ENCODE results near the gene ZC2HC1C.

The ZC2HC1C gene

DNA sequence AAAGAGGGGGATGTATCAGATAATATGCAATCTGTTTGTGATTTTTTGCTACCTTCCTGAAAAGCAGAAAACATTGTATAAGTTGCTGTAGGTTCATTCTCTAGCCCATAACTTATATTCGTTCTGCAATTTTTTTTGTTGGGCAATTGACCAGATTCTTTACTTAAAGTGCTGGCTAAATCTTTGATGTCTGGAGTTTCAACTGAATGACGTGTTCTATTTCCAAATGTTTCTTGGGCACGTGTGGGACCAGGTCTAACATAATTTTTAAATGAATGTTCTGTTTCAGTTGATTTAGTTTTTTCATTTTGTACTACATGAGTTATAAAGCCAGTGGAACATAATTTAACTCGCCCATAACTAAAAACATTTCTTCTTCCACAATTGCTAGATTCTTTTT, 21.9 kb upstream of the ZC2HC1C start:
- Mint-ChIP-seq H3K4me1 (peaks cover 18 to 32% of the 10 kb centered on the region in 2 donors), H3K36me3 (peaks cover 7 to 30% of the 10 kb centered on the region in 2 donors), H3K4me3 (no peak overlapping the region), H3K27me3 (no peaks in the 10 kb centered on the region), H3K9me3 (no peaks in the 10 kb centered on the region), H3K27ac (no peak overlapping the region)
- DNase-seq (no peak), ATAC-seq (replicated peaks) (no peak)

DNA sequence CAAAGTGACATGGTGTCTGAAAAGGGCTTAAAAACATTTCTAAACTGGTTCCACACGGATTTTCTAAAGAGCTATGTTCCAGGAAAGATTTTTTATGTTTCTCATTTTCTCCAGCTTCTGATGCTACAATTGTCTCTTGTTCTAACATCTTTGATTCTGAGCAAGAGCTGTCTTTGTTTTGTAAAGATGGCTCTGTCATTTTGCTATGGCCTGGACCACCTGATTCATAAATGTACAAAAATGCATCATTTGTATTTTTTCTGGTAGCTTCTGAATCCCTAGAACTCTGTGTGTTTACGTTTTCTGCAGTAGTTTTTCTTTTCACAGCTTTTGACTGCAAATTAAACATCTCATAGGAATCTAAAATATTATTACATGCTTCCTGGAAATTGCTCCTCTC, 21.3 kb upstream of the ZC2HC1C start:
- no peak overlapping the region for H3K27ac Mint-ChIP-seq

DNA sequence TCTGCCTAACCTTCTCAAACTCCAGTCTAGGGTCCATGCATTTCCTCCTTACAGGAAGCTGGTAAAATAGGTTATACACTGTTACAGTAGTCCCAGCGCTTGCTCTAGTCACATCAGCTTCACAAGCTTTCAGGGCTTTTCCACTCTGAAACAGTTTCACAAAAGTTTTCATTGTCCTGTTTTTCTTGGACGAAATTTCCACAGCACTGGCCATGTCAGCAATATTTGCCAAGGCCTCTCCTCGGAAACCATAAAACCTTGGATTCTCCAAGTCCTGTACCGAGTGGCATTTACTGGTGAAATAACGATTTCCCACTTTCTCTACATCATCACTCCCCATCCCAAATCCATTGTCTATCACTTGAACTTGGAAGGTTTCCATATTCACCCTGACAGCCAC, 20.3 kb upstream of the ZC2HC1C start:
- no peak overlapping the region for H3K4me3 Mint-ChIP-seq
- peaks cover 6 to 34% of the 10 kb centered on the region in 2 donors for H3K36me3 Mint-ChIP-seq
- peaks cover 18 to 32% of the 10 kb centered on the region in 2 donors for H3K4me1 Mint-ChIP-seq
- H3K27me3 Mint-ChIP-seq = no peaks in the 10 kb centered on the region
- H3K27ac Mint-ChIP-seq = no peak overlapping the region
- ATAC-seq (replicated peaks) (no peak), DNase-seq (no peak)
- no peaks in the 10 kb centered on the region for H3K9me3 Mint-ChIP-seq

More for the DNA sequence above, 21.3 kb upstream of the ZC2HC1C start:
- H3K4me3 Mint-ChIP-seq = no peak overlapping the region
- peaks cover 18 to 32% of the 10 kb centered on the region in 2 donors for H3K4me1 Mint-ChIP-seq
- no peaks in the 10 kb centered on the region for H3K9me3 Mint-ChIP-seq
- DNase-seq (no peak), ATAC-seq (replicated peaks) (no peak)
- H3K36me3 Mint-ChIP-seq = peaks cover 6 to 30% of the 10 kb centered on the region in 2 donors
- no peaks in the 10 kb centered on the region for H3K27me3 Mint-ChIP-seq

DNA sequence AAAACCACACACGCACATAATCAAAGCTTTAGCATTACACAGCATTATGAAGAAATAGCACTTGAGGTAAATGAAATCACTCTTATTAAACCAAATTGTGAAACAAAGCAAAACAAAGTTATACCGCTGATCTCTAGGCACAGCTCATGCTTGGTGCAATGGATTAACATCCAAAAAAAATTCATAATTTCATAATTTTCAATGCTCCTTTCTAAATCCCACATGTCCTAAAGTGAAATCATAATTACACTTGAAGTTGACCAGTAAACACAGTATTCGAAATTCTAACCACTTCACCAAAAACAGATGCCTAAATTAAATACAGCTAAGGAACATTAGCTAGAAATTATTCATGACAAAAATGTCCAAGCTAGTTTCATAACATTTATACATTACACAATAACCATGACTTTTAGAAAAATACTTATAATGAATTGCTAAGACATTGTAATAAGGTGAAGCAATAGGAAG, 19.7 kb upstream of the ZC2HC1C start:
- Mint-ChIP-seq H3K4me3 (peak overlapping the region; percentile 40 to 94), H3K27ac (peak overlapping the region; percentile 26), H3K4me1 (peaks cover 16 to 31% of the 10 kb centered on the region in 2 donors), H3K9me3 (no peaks in the 10 kb centered on the region), H3K27me3 (no peaks in the 10 kb centered on the region), H3K36me3 (peaks cover 9 to 39% of the 10 kb centered on the region in 2 donors)
- DNase-seq (no peak), ATAC-seq (replicated peaks) (no peak)

- no peaks in the 10 kb centered on the region for H3K9me3 Mint-ChIP-seq
- peak within 1 kb of the TSS; percentile 96 for H3K27ac Mint-ChIP-seq
- no peaks in the 10 kb centered on the region for H3K27me3 Mint-ChIP-seq
- DNase-seq (peak; percentile 61), ATAC-seq (replicated peaks) (peak; percentile 89 to 92)
- H3K36me3 Mint-ChIP-seq = peaks cover 11 to 41% of the 10 kb centered on the region in 2 donors
- H3K4me3 Mint-ChIP-seq = peak within 1 kb of the TSS; percentile 92 to 94
- H3K4me1 Mint-ChIP-seq = peaks cover 13 to 22% of the 10 kb centered on the region in 2 donors
Measured at GRCh38 chr14:75050852-75051555, 18.4 kb upstream of the ZC2HC1C start, which contains the start of gene MLH3. Gene MLH3 (minus strand): TSS chr14:75051467. CDS start chr14:75049655, 1,812 bp downstream.

- no peaks in the 10 kb centered on the region for H3K9me3 Mint-ChIP-seq
- peaks cover 11 to 21% of the 10 kb centered on the region in 2 donors for H3K4me1 Mint-ChIP-seq
- H3K36me3 Mint-ChIP-seq = peaks cover 12 to 39% of the 10 kb centered on the region in 2 donors
- H3K4me3 Mint-ChIP-seq = peak overlapping the region; percentile 92 to 94
- no peak for DNase-seq
- H3K27me3 Mint-ChIP-seq = no peaks in the 10 kb centered on the region
- peak overlapping the region; percentile 96 for H3K27ac Mint-ChIP-seq
- ATAC-seq (replicated peaks) = peak in 1 of 2 donors; percentile 46
Measured at GRCh38 chr14:75051556-75051899, 17.9 kb upstream of the ZC2HC1C start.

DNA sequence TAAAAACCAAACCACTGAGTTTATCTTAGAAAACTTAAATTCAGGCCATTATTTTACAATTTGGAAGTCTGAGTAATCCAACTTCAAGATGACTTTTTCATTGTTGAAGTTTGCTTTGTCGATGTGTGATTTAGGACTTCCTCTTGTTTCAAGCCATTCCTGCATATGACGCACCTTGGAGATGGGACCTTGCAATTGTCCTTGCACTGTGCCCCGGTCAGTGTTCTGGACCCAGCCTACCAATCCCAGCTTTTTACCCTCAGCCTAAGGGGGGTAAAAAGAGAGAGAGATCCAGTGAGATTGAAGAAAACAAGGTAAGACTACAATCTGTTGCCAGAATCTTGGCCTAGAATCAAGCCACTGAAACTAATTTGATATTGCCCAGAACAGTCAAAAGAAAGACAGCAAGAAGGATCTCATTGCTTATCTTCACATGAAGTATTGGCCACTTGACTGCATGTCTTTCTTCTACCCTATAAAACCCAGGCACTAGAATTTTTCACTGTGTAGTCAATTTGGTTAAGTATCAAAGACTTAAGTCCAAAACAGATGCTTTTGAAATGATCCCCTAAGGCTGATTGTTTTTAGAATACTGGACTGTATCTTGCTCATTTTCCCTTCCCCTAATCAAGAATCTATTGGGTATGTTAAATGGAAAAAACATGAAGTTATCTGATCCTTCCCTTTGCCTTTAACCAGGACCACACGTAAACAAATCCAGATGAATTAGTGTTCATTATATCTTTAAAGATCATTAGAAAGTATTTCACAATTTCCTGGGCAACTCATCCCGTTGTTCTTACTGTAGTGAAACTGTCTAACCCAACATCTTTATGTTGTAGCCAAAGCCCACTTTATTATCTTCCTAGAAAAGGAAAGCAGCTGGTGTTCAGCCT, 15.8 kb upstream of the ZC2HC1C start:
- Mint-ChIP-seq H3K4me3 (no peak overlapping the region), H3K4me1 (peaks cover 11 to 17% of the 10 kb centered on the region in 2 donors), H3K9me3 (no peaks in the 10 kb centered on the region), H3K27me3 (no peaks in the 10 kb centered on the region), H3K27ac (no peak overlapping the region), H3K36me3 (peaks cover 10 to 39% of the 10 kb centered on the region in 2 donors)
- no peak for DNase-seq
- no peak for ATAC-seq (replicated peaks)

DNA sequence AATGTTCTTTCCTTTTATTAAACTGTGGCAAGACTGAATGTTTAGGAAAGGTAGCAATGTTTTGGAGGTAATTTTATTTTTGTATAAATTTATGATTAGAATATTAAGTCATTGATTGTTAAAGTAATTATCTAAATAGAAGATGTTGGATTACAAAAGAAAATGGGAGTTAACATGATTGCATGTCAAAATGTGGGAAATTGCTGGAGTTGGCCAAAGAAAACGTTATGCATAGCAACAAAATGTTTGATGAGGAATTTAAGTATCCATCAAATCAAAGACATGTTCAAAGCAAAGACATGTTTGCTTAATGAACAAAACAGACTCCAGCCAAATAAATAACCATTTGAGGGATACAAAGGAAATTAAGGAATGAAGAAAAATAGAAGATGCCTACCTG, 15.0 kb upstream of the ZC2HC1C start:
- Mint-ChIP-seq H3K4me3 (no peak overlapping the region), H3K4me1 (peaks cover 8 to 17% of the 10 kb centered on the region in 2 donors), H3K27ac (no peak overlapping the region), H3K9me3 (no peaks in the 10 kb centered on the region), H3K36me3 (peaks cover 9 to 40% of the 10 kb centered on the region in 2 donors), H3K27me3 (no peaks in the 10 kb centered on the region)
- no peak for DNase-seq
- ATAC-seq (replicated peaks) = no peak

DNA sequence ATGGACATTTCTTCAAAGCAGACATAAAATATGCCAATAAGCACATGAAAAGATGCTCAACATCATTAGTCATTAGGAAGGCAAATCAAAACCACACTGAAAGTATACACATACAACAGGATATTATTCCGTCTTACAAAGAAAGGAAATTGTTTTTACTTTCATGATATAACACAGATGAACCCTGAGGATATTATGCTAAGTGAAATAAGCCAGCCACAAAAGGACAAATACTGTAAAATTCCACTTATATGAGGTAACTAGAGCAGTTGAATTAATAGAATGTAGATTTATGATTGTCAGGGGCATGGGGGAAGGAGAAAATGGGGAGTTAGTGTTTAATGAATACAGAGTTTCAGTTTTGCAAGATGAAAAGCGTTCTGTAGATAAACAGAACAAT, 9.8 kb upstream of the ZC2HC1C start:
- no peaks in the 10 kb centered on the region for H3K9me3 Mint-ChIP-seq
- peaks cover 19 to 36% of the 10 kb centered on the region in 2 donors for H3K36me3 Mint-ChIP-seq
- H3K27me3 Mint-ChIP-seq = no peaks in the 10 kb centered on the region
- no peak overlapping the region for H3K4me3 Mint-ChIP-seq
- DNase-seq (no peak), ATAC-seq (replicated peaks) (no peak)
- no peak overlapping the region for H3K27ac Mint-ChIP-seq
- peaks cover 5 to 14% of the 10 kb centered on the region in 2 donors for H3K4me1 Mint-ChIP-seq

- ATAC-seq (replicated peaks) (no peak), DNase-seq (no peak)
- Mint-ChIP-seq H3K9me3 (no peaks in the 10 kb centered on the region), H3K4me1 (peaks cover 5 to 14% of the 10 kb centered on the region in 2 donors), H3K27ac (no peak overlapping the region), H3K36me3 (peaks cover 18 to 32% of the 10 kb centered on the region in 2 donors), H3K4me3 (no peak overlapping the region), H3K27me3 (no peaks in the 10 kb centered on the region)
Measured at GRCh38 chr14:75060420-75060819, 9.0 kb upstream of the ZC2HC1C start.

DNA sequence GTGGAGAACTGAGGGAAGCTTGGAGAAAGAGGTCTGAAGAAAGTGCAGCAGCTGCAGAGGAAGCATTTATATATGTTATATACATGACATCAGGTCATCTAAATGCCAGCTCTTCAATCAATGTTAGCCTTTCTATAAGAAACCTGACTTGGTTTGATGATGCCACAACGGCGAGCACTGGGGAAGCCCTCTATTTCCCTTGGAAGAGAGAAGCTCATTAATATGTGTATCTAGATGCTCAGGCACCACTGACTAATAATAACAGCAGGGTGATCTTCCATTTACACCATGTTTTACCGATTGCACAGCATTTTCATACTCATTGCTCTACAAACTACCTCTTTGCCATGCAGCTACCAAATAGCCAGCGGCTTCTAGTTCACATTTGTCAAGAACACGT, 6.4 kb upstream of the ZC2HC1C start:
- Mint-ChIP-seq H3K9me3 (no peaks in the 10 kb centered on the region), H3K36me3 (peaks cover 15 to 22% of the 10 kb centered on the region in 2 donors), H3K27me3 (no peaks in the 10 kb centered on the region), H3K27ac (peak overlapping the region; percentile 98), H3K4me3 (peak overlapping the region; percentile 95 to 100), H3K4me1 (peaks cover 5 to 14% of the 10 kb centered on the region in 2 donors)
- ATAC-seq (replicated peaks) = peak in 1 of 2 donors; percentile 4
- no peak for DNase-seq

GRCh38 chr14:75063491-75064204, 5.8 kb upstream of the ZC2HC1C start, which contains the start of gene ACYP1:
Gene ACYP1 (minus strand): TSS chr14:75064024. CDS start chr14:75063553, 471 bp downstream.
- no peaks in the 10 kb centered on the region for H3K27me3 Mint-ChIP-seq
- H3K27ac Mint-ChIP-seq = peak within 1 kb of the TSS; percentile 98
- ATAC-seq (replicated peaks) (peak; percentile 100), DNase-seq (peak; percentile 89)
- no peaks in the 10 kb centered on the region for H3K9me3 Mint-ChIP-seq
- H3K36me3 Mint-ChIP-seq = peaks cover 15 to 17% of the 10 kb centered on the region in 2 donors
- peak within 1 kb of the TSS; percentile 95 to 100 for H3K4me3 Mint-ChIP-seq
- peaks cover 5 to 14% of the 10 kb centered on the region in 2 donors for H3K4me1 Mint-ChIP-seq

DNA sequence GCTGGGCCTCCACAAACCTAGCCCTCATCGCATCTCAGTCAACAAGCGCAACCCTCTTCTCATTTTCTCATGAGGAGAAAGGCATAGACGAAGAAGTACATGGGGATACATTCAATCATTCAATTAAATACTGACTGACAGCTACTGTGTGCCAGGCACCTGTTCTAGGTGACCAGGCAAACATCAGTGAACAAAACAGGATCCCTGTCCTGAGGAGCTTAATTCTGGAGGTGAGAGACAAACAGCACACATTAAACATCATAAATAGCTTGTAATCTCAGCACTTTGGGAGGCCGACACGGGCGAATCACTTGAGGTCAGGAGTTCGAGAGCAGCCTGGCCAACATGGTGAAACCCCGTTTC, 5.3 kb upstream of the ZC2HC1C start:
- Mint-ChIP-seq H3K36me3 (peaks cover 15 to 16% of the 10 kb centered on the region in 2 donors), H3K27ac (no peak overlapping the region), H3K4me3 (peak overlapping the region; percentile 95 to 100), H3K27me3 (no peaks in the 10 kb centered on the region), H3K4me1 (peaks cover 5 to 14% of the 10 kb centered on the region in 2 donors), H3K9me3 (no peaks in the 10 kb centered on the region)
- DNase-seq = no peak
- peak; percentile 38 to 42 for ATAC-seq (replicated peaks)

- Mint-ChIP-seq H3K9me3 (no peaks in the 10 kb centered on the region), H3K27ac (no peak overlapping the region), H3K4me1 (peaks cover 8 to 20% of the 10 kb centered on the region in 2 donors), H3K27me3 (no peaks in the 10 kb centered on the region), H3K36me3 (peaks cover 3% of the 10 kb centered on the region in 2 donors), H3K4me3 (no peak overlapping the region)
- DNase-seq = no peak
- ATAC-seq (replicated peaks) = no peak
Measured at GRCh38 chr14:75066691-75067090, 2.8 kb upstream of the ZC2HC1C start.
